HG02840 (cell line): ENCODE data around the gene MRPL4.

Experiments used
- ATAC-seq: cut with Tn5 transposase; IDR thresholded peaks from one replicate; pipeline ENCODE4 v1.9.1; 2021; ENCODE audit warnings: mild to moderate bottlenecking, moderate library complexity, moderate number of reproducible peaks; ENCODE audit not compliant: unreplicated experiment, low FRiP score

MRPL4 gene

DNA sequence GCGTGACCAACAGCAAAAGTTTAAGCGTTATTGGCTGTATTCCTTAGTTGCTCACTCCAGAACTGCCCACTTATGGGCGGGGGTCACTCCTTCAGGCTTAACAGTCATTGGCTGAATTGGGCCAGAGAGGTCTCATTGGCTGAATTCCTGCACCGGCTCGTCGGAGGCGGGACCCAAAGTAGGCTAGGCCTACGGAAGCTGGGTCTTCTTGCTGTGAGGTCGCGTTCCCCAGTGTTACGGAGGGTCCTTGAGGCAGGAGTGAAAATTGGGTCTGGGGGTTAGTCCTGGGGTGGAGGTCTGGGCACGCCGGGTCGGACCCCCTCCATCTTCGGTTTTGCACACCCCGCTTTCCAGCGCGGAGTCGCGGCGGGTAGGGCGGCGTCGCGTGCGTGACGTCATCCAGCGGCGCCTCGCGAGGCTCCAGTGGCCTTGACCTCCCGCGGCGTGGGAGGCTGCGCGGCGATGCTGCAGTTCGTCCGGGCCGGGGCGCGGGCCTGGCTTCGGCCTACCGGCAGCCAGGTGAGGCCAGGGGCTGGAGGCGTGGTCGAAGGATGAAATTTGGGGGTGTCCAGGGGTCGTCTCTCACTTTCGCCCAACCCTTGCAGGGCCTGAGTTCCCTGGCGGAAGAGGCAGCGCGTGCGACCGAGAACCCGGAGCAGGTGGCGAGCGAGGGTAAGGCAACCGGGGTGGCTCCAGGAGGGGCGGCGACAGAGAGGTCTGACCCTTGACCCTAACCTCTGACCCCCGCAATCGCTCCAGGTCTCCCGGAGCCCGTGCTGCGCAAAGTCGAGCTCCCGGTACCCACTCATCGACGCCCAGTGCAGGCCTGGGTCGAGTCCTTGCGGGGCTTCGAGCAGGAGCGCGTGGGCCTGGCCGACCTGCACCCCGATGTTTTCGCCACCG, at the start of gene MRPL4:
TSS of gene MRPL4 (plus strand) at position 423 of the 903 bp plus-strand sequence. CDS start at position 463, 40 bp downstream.
- peak; percentile 92 for ATAC-seq

DNA sequence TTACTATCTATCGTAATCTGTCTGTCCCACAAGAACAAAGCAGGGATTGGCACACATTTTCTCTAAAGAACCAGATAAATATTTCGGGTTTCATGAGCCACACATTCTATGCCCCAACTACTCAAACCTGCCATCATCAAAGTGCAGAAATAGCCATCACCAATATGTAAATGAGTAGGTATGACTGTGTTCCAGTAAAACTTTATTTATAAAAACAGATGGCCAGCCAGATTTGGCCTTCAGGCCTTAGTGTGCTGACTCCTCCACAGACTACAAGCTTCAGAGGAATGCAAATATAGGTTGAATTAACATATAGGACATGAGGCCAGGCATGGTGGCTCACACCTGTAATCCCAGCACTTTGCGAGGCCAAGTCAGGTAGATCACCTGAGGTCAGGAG, 48.3 kb upstream of the MRPL4 start:
- no peak for ATAC-seq

DNA sequence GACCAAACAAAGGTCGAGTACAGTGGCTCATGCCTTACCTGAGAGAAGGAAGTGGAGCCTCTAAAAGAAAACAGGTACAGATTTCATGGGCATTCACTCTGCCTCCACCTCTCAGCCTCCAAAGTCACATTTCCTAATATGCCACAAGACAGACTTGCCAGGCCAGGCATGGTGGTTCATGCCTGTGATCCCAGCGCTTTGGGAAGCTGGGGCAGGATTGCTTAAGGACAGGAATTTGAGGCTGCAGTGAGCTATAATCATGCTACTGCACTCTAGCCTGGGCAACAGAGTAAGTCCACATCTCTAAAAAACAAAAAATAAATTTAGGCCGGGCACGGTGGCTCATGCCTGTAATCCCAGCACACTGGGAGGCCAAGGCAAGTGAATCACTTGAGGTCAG, 46.4 kb upstream of the MRPL4 start:
- ATAC-seq, result no peak

DNA sequence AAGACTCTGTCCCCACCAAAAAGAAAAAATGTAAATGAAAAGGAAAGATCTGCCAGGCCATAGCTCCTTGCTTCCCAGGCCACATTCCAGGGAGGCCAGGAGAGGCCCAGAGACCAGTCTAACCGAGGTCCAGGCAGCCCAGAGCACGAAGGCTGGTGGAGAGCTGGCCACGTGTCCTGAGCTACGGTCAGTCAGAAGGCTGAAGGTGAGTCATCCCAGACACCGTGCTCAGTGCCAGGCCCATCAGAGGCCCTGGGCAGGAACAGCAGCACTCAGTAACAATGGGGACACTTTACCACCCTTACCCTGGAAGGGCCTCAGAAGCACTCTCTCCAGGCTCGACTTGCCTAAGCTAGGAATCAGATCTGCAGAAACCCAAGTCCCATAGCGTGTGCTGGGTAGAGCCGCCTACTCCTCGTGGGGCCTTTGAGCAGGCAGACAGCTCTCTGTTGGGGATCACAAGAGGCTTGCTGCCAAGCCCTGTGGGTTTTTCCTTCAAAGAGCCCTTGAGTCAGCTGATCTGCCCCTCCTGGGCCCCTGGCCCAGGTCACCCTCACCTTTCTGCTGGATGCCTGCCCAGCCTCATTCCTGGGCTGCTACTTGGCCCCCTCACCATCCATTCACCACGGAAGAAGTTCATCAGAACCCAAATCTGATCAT, 45.7 kb upstream of the MRPL4 start:
- no peak for ATAC-seq

DNA sequence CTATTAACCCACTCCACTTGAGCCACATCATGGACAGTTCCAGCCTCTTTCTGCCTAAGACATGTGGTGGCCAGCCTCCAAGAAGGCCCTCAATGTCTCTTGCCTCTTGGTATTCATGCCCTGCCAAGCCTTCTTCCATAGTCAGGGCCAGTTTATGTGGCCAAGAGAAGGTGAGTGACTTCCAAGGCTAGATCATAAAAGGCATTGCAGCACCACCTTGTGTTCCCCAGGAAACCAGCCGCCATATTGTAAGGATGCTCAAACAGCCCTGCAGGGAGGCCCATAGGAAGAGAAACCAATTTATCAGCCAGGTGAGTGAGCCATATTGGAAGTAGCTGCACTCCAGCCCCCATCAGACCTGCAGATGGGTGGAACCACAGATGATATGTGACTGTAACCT, 45.0 kb upstream of the MRPL4 start:
- no peak for ATAC-seq

DNA sequence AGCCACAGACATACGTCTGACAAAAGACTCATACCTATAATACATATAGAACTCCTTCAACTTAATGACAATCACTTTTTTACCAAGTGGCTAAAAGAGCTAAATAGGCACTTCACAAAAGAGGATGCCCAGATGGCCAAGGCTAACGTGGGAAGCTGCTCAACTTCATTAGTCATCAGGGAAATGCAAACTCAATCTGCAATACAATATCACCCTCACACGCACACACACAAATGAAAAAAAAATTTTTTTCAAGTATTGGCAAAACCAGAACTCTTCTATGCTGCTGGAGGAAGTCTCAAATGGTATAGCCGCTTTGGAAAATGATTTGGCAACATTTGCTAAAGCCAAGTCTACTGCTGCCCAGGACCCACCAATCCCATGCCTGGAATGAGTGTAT, 42.7 kb upstream of the MRPL4 start:
- no peak for ATAC-seq

DNA sequence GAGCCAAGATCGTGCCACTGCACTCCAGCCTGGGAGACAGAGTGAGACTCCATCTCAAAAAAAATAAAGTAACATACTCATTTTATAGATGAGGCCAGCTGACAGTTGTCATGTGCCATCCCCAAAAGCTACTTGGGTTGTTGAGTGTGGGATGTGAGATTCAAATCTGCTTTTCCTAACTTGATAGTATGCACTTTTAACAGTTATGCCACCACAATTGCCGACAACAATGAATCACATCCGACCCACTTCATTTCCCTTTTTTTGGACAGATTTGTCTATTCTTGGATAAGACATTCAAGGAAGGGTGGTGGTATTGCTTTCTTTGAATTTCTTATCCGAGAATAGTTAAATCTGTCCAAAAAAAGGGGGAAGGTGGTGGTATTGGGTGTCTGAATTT, 41.0 kb upstream of the MRPL4 start:
- ATAC-seq, result no peak

DNA sequence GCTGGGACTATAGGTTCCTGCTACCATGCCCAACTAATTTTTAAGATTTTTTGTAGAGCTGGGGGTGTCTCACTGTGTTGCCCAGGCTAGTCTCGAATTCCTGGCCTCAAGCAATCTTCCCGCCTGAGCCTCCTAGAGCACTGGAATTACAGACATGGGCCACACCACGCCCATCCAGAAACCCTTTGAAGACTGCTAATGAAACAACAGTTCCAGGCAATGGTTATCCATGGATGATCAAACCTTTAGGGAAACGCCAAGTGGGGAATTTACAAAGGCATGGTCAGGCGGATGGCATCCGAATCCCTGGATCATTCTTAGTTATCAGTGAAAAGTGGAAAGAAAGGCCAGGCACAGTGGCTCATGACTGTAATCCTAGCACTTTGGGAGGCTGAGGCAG, 40.3 kb upstream of the MRPL4 start:
- ATAC-seq, result no peak

DNA sequence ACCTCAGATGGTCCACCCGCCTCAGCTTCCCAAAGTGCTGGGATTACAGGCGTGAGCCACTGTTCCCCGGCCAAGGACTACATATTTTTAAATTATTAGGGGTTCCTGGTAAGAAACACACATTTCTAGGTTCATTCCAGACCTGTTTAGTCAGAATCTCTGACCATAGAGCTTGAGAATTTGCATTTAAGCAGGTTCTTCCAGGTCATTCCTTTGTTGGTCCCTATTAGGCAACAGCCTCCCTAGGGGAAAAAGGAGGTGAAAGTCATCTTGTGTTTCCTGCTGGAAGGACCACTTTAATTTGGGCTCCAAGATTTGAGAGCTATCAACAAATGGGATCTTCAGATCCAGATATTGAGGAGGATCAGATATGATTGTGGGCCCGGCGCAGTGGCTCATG, 37.2 kb upstream of the MRPL4 start:
- no peak for ATAC-seq

DNA sequence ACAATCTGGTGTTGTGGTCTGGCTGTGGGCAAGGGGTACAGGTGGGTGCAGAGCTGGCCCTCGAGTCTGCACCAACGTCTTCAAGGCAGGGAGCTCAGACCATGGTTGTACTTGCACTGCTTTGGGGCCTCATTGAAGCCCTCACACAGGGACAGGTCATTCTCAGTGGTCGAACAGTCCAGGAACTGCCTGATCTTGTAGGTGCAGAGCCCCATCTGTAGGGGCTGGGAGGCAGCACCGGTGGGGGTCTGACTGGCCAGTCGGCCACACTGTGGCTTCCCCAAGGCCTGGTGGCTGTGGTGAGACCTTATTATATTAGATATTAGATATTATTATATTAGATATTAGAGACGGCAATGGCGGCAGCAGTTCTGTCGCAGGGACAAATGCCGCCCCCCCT, 34.9 kb upstream of the MRPL4 start:
- no peak for ATAC-seq

DNA sequence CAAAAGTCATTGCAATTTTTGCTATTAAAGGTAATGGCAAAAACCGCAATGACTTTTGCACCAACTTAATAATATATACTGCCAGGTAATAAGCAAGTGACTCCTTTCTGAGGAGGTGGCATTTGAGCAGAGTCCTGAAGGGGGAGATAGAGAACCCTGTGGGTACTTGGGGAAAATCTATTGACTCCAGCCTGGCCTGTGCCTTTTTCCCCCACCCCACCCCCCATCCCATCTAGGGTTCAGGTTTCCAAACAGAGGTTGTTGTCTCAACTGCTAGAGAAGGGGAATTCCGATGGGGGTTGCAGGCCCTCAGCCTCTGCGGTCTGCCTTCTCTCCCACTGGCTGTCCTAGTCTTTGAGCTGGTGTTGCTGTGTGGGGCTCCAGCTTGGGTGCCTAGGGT, 32.3 kb upstream of the MRPL4 start:
- no peak for ATAC-seq

DNA sequence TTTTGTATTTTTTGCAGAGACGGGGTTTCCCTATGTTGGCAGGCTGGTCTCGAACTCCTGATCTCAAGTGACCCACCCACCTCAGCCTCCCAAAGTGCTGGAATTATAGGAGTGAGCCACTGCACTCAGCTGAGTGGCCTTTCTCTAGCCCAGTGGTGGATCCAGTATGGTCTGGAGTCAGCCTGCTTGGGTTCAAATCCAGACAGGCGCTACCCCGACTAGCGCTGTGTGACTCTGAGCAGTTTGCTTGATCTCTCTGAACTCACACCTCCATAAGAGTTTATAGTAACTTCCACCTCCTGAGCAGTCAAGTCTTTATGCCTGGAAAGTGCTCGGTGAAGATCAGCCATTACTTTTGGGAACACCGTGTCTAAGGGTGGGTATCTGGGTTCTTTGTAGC, 31.3 kb upstream of the MRPL4 start:
- no peak for ATAC-seq

DNA sequence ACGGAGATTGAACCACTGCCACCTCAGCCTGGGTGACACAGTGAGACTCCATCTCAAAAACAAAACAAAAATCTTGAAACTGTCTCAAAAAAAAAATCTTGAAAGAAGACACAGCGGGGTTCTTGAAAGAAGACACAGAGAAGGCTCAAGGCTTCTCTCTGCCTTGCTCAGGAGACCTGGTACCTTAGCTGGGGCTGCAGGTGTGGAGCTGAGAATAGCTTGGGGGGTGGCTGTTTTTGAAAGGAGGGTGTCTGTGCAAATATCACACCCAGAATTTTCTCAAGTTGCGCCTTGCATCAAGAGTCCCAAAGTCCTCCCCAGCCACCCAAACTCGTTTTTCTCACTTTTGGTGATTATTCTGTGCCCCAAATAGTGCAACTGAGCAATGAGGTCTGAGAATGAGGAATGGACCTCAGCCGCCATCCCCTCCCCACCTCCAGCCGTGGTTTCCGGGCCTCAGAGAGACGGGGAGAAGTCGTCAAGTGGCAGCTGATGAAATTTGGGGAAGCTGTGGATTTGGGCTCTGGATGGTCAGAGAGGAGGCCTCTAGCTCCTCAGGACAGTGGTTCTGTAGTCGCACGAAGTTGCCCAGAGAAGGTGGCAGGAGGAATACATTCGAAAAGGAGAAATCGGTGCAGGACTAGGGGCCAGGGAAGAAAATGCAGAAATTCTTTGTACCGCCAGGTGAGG, 29.7 kb upstream of the MRPL4 start:
- ATAC-seq, result no peak

DNA sequence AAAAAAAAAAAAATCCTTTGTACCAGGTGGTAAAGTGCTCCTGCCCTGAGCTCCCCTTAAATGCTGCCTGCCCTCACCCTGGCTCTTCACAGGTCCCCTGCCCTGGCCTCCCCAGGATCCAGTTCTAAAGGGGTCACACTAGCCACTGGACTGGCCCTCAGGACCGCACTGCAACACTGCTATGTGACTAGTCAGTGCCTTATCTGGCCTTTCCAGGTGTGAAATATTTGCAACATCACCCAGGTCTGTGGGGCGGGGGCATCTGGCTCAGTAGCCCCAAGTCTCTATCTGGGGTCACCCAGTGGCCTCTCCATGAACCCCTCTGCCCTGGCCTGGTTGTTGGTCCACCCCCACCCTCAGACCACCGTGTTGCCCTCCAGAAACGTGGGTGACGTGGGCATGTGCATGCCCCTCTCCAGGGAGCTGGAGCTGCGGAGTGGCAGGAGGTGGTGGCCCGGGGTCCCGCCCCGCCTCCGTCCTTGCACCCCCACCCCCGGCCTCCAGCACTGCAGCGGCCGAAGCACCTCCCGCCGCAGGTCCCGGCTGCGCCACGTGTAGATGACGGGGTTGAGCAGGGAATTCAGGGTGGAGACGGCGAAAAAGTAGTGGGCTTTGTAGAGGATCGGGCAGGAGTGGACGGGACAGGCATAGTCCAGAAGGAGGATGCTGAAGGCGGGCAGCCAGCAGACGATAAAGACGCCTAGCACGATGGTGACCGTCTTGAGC, 28.4 kb upstream of the MRPL4 start:
- ATAC-seq, result no peak

DNA sequence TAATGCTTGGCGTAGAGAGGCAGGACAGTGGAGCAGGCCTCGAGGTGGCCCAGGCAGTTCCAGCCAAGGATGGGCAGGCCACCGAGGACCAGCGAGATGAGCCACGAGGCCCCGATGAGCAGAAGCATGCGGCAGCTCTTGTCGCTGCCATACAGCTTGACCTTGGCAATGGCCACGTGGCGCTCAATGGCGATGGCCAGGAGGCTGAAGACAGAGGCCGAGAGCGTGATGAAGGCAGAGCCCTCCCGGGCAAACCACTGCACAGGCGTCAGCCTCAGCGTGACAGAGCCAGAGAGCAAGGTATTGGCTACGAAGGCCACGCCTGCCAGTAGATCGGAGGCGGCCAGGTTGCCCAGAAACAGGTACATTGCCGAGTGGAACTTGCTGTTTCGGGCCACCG, 27.7 kb upstream of the MRPL4 start:
- ATAC-seq, result no peak

DNA sequence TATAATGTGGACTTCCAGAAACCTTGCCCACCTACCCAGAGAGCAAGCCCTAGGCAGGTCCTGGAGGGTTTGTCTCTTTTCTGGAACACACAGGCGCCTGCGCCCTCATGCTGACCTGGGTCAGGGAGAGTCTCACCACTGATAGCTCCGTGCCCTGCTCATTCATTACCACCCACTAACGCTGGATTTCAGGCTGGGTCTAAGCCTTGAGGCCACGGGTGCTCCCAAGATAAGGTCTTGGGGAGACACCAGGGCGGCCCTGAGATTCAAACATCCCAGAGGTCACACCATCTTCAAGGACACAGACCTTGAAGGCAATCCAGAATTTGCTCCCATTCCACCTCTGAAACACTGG, 26.0 kb upstream of the MRPL4 start:
- ATAC-seq, result no peak

DNA sequence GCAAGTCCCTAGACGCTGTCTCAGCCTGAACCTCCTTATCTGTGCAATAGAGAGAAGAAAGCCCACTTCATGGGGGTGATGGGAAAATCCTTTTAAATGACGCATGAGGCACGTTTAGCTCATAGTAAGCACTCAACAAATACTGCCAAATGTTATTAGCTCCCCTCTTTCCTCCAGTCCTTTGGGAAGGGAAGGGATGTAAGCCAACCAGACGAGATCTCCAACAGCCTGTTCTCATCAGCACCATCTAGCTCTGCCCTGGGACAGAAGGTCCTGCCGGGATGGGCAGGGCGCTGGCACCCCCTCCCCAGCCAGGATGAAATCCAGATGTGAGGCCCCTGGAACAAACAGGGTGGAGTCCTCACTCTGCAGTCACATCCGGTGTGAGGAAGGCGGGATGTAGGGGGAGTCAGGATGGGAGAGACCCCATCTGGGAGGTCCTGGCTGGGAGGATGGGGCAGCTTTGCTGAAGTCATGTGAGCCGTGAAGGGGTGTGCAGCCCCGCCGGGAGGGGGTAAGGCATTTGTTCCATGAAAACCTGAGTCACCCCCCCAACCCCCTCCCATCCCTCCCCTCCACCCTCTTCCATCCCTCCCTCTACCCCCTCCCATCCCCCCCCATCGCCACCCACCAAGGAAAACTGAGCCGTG, 25.5 kb upstream of the MRPL4 start:
- no peak for ATAC-seq

DNA sequence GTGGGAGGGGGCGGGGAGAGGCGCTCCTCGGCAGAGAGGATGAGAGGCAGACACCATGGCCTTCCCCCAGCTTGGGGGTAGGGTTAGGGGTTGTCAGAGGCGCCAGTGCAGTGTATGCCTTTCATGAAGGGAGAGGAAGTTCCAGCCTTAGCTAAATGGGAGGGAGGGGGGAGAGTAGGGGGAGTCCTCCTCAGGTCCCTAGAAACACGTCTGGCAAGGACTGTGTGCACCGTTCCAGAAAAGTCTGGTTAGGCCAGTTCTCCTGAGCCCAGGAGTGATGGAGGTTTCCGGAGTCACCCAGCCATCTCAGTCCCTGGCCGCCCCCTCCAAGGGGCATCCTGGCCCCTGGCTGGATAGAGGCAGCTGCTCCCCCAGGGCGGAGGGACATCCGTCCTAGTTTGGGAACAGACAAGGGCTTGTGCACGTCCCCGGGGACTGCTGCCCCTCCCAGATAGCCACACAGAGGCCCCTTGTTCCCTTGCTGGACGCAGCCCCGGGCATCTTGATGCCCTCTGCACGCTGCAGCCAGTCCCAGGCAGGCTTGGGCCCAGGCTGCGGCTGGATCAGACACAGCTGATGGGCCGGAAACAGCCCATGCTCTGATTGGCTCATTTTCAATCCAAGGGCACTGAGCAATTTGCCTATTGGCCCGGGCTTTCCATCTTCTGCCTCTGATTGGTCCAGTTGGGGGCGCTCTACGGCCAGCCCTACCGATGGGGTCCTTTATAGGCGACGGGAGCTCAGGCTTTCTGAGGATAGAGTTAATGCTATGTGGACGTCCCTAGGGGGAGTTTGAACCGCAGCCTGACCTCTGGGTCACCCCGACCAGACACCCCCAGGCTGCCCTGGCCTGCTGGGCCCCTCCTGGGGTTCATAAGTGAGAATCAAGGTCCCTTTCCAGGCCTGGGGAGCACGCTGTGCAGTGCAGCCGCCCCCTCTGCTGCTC, 24.7 kb upstream of the MRPL4 start:
- no peak for ATAC-seq

DNA sequence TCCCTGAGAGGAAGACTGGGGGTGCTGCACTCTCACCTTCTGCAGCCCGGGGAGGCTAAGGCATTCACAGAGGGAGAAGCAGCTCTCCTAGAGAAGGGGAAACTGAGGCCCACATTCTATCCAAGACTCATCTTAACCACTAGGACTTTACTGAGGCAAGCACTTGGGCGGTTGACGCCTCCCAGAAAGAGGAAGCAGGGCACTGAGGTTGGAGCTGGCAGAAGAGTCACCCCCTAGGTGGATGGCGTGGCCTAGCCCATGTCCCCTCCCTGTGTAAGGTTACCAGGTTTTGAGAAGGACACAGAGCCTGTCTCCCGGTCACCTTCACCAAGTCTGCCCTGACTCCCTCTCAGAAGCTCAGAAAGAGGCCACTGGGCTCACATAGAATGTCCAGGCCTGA, 23.6 kb upstream of the MRPL4 start:
- ATAC-seq, result no peak
